Globus pallidus (tissue), 1 donor: ENCODE results near the gene ATP5PD.

Experiments used
- DNase-seq: peaks from one replicate; pipeline ENCODE4 v3.0.0-alpha.2; 2015; ENCODE audit warnings: low spot score

The ATP5PD gene

GRCh38 chr17:74994440-74994839 is 52.3 kb downstream of the ATP5PD start:
- DNase-seq: no peak

- no peak for DNase-seq
Measured at GRCh38 chr17:74992223-74992622, 54.5 kb downstream of the ATP5PD start.

DNA sequence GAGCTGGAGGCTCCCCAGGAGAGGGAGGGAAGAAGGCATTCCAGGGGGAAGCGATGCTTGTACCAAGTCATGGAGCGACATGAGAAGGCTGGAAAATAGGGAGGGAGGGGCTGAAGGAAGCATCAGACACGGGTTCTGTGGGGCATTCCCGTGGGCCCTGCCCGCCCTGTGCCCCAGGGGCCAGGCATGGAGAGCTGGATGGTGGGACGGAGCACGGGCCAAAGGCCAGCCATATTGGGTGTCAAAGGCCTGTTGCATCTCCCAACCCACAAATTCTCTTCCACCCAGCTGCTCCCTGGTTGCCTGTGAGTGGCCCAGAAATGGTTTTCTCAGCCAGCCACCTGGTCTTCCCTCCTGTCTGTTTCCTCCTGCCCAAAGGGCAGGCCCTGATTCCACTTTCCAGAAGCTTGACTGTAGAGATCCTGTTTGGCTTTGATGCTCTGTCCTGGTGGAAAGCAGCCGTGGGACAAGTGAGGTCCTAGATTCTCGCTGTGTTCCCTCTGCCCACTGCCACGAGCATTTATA is 56.1 kb downstream of the ATP5PD start:
- DNase-seq: no peak
